Esophagus muscularis mucosa (tissue), 4 donors: ENCODE data around the gene TENT5C. TPM values are rescaled to one million over a fixed set of nuclear protein-coding genes. Genes with fewer than 3 reads are reported as not detected.

Experiments
- DNase-seq: peaks from one replicate; pipeline ENCODE4 v3.0.0-alpha.2; 2017; ENCODE audit errors: extremely low spot score
- H3K27ac ChIP-seq, 4 donors: fragments of 200-600 bp; sonication (generic); replicated peaks in 1 of 4; 1 replicate in 3 of 4; 2 replicates in 1 of 4; pipeline ENCODE4 v1.5.1; 2016 to 2019; ENCODE audit warnings: mild to moderate bottlenecking in 1 of 4
- H3K27me3 ChIP-seq, 4 donors: fragments of 200-600 bp; sonication (generic); one replicate each; pipeline versions ENCODE4 v1.5.1 to v1.6.0; 2016 to 2019
- H3K36me3 ChIP-seq, 4 donors: fragments of 200-600 bp; sonication (generic); one replicate each; pipeline ENCODE4 v1.5.1; 2016 to 2019
- H3K4me1 ChIP-seq, 4 donors: fragments of 200-600 bp; sonication (generic); one replicate each; pipeline ENCODE4 v1.5.1; 2016 to 2019
- H3K4me3 ChIP-seq, 4 donors: fragments of 200-600 bp; sonication (generic); 1 replicate in 2 of 4; 2 replicates in 2 of 4; pipeline ENCODE4 v1.5.1; 2016 to 2019; ENCODE audit warnings: mild to moderate bottlenecking in 4 of 4, moderate library complexity in 1 of 4
- H3K9me3 ChIP-seq, 4 donors: fragments of 200-600 bp; sonication (generic); 1 replicate in 3 of 4; 2 replicates in 1 of 4; pipeline ENCODE4 v1.5.1; 2016 to 2019
- EP300 ChIP-seq: sonication (generic); formaldehyde crosslinking; IDR thresholded peaks from one replicate; pipeline ENCODE4 v1.6.1; 2017; ENCODE audit warnings: antibody characterized with exemption
- POLR2A ChIP-seq: fragments of 450-650 bp; IDR thresholded peaks from one replicate; pipeline ENCODE4 v1.6.1; 2017; ENCODE audit warnings: antibody characterized with exemption, moderate library complexity, mild to moderate bottlenecking, low read depth
- POLR2AphosphoS5 ChIP-seq, 2 donors: sonication (generic); formaldehyde crosslinking; IDR thresholded peaks; one replicate each; pipeline ENCODE4 v1.6.1; 2017; ENCODE audit warnings: antibody characterized with exemption in 2 of 2
- WGBS: methylation state at CpG from one replicate; pipeline ENCODE4 v1.1.5; 2018; 5-methylcytosine and 5-hydroxymethylcytosine counted together
- intact Hi-C: fragments of 100-400 bp; cut with DNase I; formaldehyde crosslinking; loops from one replicate; pipeline ENCODE4 v1.15.1; 2023
- total RNA-seq, 4 donors: library from RNA; depleted of rRNA; stranded (reverse); fragments of >200 nt; gene quantifications; one replicate each; pipeline versions ENCODE4 v1.1.0 to v1.2.1, GENCODE V29; 2016
- TF ChIP-seq, protein P1 (sequence below), 3 experiments: fragments of 200-600 bp in 2 of 3; fragments of 450-650 bp in 1 of 3; sonication (generic) in 2 of 3; IDR thresholded peaks; one replicate each; pipeline ENCODE4 v1.5.1; 2017 to 2019; ENCODE audit warnings: antibody characterized with exemption in 3 of 3, mild to moderate bottlenecking in 2 of 3, moderate library complexity in 1 of 3

The TENT5C gene
- total RNA-seq, 4 donors from 2014 or later = 0.92 to 6.8 (median 2.5) TPM

DNA sequence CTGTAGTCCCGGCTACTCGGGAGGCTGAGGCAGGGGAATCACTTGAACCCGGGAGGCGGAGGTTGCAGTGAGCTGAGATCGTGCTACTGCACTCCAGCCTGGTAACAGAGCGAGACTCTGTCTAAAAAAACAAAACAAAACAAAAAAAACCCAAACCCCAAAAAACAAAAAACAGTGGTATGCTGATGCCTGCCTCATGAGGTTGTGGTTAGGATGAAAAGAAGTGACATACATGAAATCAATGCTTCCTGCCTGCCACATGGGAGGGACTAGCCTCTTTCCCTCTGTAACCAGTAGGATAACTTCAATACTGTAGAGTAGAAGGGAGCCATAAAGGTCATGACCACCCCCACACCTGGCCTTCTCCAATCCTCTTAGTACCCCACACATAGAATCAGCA is 55.2 kb downstream of the TENT5C start:
- Histone ChIP-seq H3K4me3 (no peak overlapping the region), H3K4me1 (no peaks in the 10 kb centered on the region), H3K27me3 (no peaks in the 10 kb centered on the region), H3K27ac (no peak overlapping the region), H3K36me3 (no peaks in the 10 kb centered on the region), H3K9me3 (no peaks in the 10 kb centered on the region)
- intact Hi-C loops = no loop called here
- 90% methylated on average over 6 of the region's 6 CpGs for WGBS
- no peak for TF ChIP-seq POLR2A
- TF ChIP-seq POLR2AphosphoS5 (IDR thresholded peaks at IDR 0.05) = no peak
- TF ChIP-seq, protein P1, sequence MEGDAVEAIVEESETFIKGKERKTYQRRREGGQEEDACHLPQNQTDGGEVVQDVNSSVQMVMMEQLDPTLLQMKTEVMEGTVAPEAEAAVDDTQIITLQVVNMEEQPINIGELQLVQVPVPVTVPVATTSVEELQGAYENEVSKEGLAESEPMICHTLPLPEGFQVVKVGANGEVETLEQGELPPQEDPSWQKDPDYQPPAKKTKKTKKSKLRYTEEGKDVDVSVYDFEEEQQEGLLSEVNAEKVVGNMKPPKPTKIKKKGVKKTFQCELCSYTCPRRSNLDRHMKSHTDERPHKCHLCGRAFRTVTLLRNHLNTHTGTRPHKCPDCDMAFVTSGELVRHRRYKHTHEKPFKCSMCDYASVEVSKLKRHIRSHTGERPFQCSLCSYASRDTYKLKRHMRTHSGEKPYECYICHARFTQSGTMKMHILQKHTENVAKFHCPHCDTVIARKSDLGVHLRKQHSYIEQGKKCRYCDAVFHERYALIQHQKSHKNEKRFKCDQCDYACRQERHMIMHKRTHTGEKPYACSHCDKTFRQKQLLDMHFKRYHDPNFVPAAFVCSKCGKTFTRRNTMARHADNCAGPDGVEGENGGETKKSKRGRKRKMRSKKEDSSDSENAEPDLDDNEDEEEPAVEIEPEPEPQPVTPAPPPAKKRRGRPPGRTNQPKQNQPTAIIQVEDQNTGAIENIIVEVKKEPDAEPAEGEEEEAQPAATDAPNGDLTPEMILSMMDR (IDR thresholded peaks at IDR 0.05) = no peak
- TF ChIP-seq EP300 = no peak
- no peak for DNase-seq

DNA sequence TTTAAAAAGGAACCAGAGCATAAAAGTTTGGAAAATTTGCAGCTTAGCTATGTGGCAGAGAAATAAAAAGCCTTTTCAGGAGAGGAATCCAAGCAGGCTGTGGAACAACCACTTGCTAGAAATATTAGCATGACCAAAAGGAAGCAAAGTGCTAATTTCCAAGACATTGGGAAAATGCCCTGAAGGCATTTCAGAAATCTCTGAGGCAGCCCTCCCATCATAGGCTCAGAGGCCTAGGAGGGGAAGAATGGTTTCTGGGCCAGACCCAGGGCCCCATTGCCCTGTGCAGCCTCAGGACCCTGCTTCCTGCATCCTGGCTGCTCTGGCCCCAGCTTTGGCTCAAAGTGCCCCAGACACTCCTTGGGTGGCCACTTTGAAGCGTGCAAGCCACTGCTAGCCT is 56.8 kb downstream of the TENT5C start:
- H3K4me3 ChIP-seq = no peak overlapping the region
- intact Hi-C loops = no loop called here
- DNase-seq = no peak
- TF ChIP-seq, protein P1 (IDR thresholded peaks at IDR 0.05) = no peak
- TF ChIP-seq POLR2A (no peak), EP300 (no peak), POLR2AphosphoS5 (IDR thresholded peaks at IDR 0.05) (no peak)
- no peaks in the 10 kb centered on the region for H3K36me3 ChIP-seq
- H3K27me3 ChIP-seq = no peaks in the 10 kb centered on the region
- H3K4me1 ChIP-seq = no peaks in the 10 kb centered on the region
- no peak overlapping the region for H3K27ac ChIP-seq
- WGBS = 100% methylated on average over 1 of the region's 1 CpG
- no peaks in the 10 kb centered on the region for H3K9me3 ChIP-seq

- no peaks in the 10 kb centered on the region for H3K4me1 ChIP-seq
Measured at GRCh38 chr1:117663156-117663902, 57.5 kb downstream of the TENT5C start.

DNA sequence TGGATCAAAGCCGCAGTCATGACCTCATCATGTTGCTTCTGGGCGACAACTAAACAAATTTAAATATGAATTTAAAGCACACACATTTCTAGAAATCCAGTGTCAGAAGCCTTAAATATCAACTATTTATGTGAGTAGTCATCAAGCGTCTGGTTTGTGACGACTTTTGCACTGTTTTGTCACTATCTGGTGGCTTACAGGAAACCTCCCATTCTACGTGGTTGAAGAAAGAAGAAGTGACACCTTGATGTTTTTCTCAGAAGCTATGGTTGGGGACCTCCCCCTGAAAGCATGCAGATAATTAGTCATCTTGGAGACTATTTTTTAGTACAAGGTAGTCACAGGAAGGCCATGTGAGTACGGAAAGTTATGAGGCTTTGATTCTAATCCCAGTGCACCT is 58.5 kb downstream of the TENT5C start:
- WGBS = 84% methylated on average over 6 of the region's 6 CpGs
- TF ChIP-seq, protein P1 (IDR thresholded peaks at IDR 0.05) = no peak
- no peak for TF ChIP-seq EP300
- TF ChIP-seq POLR2A = no peak
- no peak for TF ChIP-seq POLR2AphosphoS5 (IDR thresholded peaks at IDR 0.05)
- intact Hi-C loops = no loop called here

More at GRCh38 chr1:117663156-117663902, 57.5 kb downstream of the TENT5C start:
- DNase-seq = no peak
- TF ChIP-seq EP300 = no peak
- TF ChIP-seq POLR2A = no peak
- no peak for TF ChIP-seq POLR2AphosphoS5 (IDR thresholded peaks at IDR 0.05)
- TF ChIP-seq, protein P1 (IDR thresholded peaks at IDR 0.05) = no peak
- WGBS = 96% methylated on average over 5 of the region's 7 CpGs
- Histone ChIP-seq H3K36me3 (no peaks in the 10 kb centered on the region), H3K27me3 (no peaks in the 10 kb centered on the region), H3K4me3 (no peak overlapping the region), H3K27ac (no peak overlapping the region), H3K9me3 (no peaks in the 10 kb centered on the region)
- intact Hi-C loops = no loop called here

More for the DNA sequence above, 58.5 kb downstream of the TENT5C start:
- DNase-seq = no peak
- no peaks in the 10 kb centered on the region for H3K4me1 ChIP-seq
- no peaks in the 10 kb centered on the region for H3K36me3 ChIP-seq
- no peak overlapping the region for H3K4me3 ChIP-seq
- H3K9me3 ChIP-seq = no peaks in the 10 kb centered on the region
- no peak overlapping the region for H3K27ac ChIP-seq
- H3K27me3 ChIP-seq = no peaks in the 10 kb centered on the region
